IMR-90 (cell line): Measurements from ENCODE around the gene SPATA9. TPM values are rescaled to one million over a fixed set of nuclear protein-coding genes. Genes with fewer than 3 reads are reported as not detected.

Experiments used
- ATAC-seq: fragments of 200-7000 bp; cut with Tn5 transposase; 2 replicates; pipeline ENCODE4 v1.9.1; 2020; ENCODE audit warnings: low read depth, mild to moderate bottlenecking, moderate library complexity
- BruUV-seq: library from RNA; stranded (reverse); fragments of 400-500 nt; replicated peaks from 2 replicates; lab custom pipeline; 2021; lab: Mats Ljungman, UMichigan
- CTCF ChIA-PET: fragments of 300-600 bp; formaldehyde crosslinking; extraction: SDS; loops from one replicate; lab custom pipeline; 2021; ENCODE audit warnings: antibody characterized with exemption; lab: Yijun Ruan, JAX
- POLR2A ChIA-PET: fragments of 300-600 bp; sonication (Branson Sonifier 250); formaldehyde crosslinking; loops from one replicate; lab custom pipeline; 2022; ENCODE audit warnings: antibody characterized with exemption; ENCODE audit not compliant: unreplicated experiment; lab: Charles Lee
- DNase-seq: peaks from one replicate; pipeline ENCODE4 v3.0.0; 2013
- H2AFZ ChIP-seq: replicated peaks from 2 replicates; pipeline ENCODE3; 2013; ENCODE audit warnings: low read length, mild to moderate bottlenecking; ENCODE audit not compliant: poor library complexity
- H2AK5ac ChIP-seq: 2 replicates; pipeline ENCODE4 v1.6.1; 2013; ENCODE audit warnings: low read depth, low read length, inconsistent platforms
- H2AK9ac ChIP-seq: replicated peaks from 2 replicates; pipeline ENCODE3; 2013; ENCODE audit warnings: mild to moderate bottlenecking, low read depth, low read length, moderate library complexity; ENCODE audit not compliant: poor library complexity
- H2BK120ac ChIP-seq: 2 replicates; pipeline ENCODE4 v1.6.1; 2013; ENCODE audit warnings: low read depth, low read length, inconsistent platforms
- H2BK15ac ChIP-seq: 3 replicates; pipeline ENCODE4 v1.6.1; 2013; ENCODE audit warnings: low read depth, low read length, inconsistent platforms
- H2BK20ac ChIP-seq: 2 replicates; pipeline ENCODE4 v1.6.1; 2013; ENCODE audit warnings: low read depth, mild to moderate bottlenecking, inconsistent platforms, low read length, moderate library complexity
- H2BK5ac ChIP-seq: 2 replicates; pipeline ENCODE4 v1.6.1; 2013; ENCODE audit warnings: mild to moderate bottlenecking, low read depth, low read length, inconsistent platforms; ENCODE audit not compliant: poor library complexity, severe bottlenecking
- H3K14ac ChIP-seq: replicated peaks from 2 replicates; pipeline ENCODE4 v1.6.1; 2013; ENCODE audit warnings: low read depth, low read length, inconsistent platforms
- H3K18ac ChIP-seq: 2 replicates; pipeline ENCODE4 v1.6.1; 2013; ENCODE audit warnings: low read depth, low read length, control low read depth
- H3K23ac ChIP-seq: 2 replicates; pipeline ENCODE4 v1.6.1; 2013; ENCODE audit warnings: low read depth, low read length, inconsistent platforms
- H3K27ac ChIP-seq: 2 replicates; pipeline ENCODE4 v1.5.1; 2013; ENCODE audit warnings: mild to moderate bottlenecking, control low read depth, low read length; ENCODE audit not compliant: insufficient read depth
- H3K27me3 ChIP-seq: 2 replicates; pipeline ENCODE4 v1.6.1; 2013; ENCODE audit warnings: low read length; ENCODE audit not compliant: control insufficient read depth, insufficient read depth
- H3K36me3 ChIP-seq: 2 replicates; pipeline ENCODE4 v1.6.1; 2013; ENCODE audit warnings: low read length, mixed read lengths; ENCODE audit not compliant: control insufficient read depth, insufficient read depth
- H3K4ac ChIP-seq: 2 replicates; pipeline ENCODE4 v1.6.1; 2013; ENCODE audit warnings: low read depth, low read length, inconsistent platforms
- H3K4me1 ChIP-seq: 2 replicates; pipeline ENCODE4 v1.6.1; 2013; ENCODE audit warnings: low read length, mixed read lengths; ENCODE audit not compliant: control insufficient read depth, insufficient read depth
- H3K4me2 ChIP-seq: 2 replicates; pipeline ENCODE4 v1.6.1; 2013; ENCODE audit warnings: low read depth, mild to moderate bottlenecking, control low read depth, low read length, moderate library complexity
- H3K4me3 ChIP-seq: 2 replicates; pipeline ENCODE4 v1.5.1; 2013; ENCODE audit warnings: low read depth, mild to moderate bottlenecking, control low read depth, low read length, moderate library complexity; ENCODE audit not compliant: insufficient read depth
- H3K56ac ChIP-seq: 2 replicates; pipeline ENCODE4 v1.6.1; 2013; ENCODE audit warnings: low read length, inconsistent platforms; ENCODE audit not compliant: insufficient read depth; ENCODE audit errors: extremely low read depth
- H3K79me1 ChIP-seq, 2 experiments: 2 replicates each; pipeline ENCODE4 v1.6.1; 2013; ENCODE audit warnings: low read length in 2 of 2, inconsistent platforms in 1 of 2, low read depth in 1 of 2
- H3K9ac ChIP-seq: 2 replicates; pipeline ENCODE4 v1.6.1; 2013; ENCODE audit warnings: low read depth, low read length, control low read depth
- H3K9me1 ChIP-seq: 2 replicates; pipeline ENCODE4 v1.6.1; 2013; ENCODE audit warnings: low read length, inconsistent platforms; ENCODE audit not compliant: insufficient read depth
- H3K9me3 ChIP-seq: 2 replicates; pipeline ENCODE4 v1.6.1; 2013; ENCODE audit warnings: low read length; ENCODE audit not compliant: control insufficient read depth, insufficient read depth
- H4K20me1 ChIP-seq: 2 replicates; pipeline ENCODE4 v1.6.1; 2013; ENCODE audit warnings: low read length, inconsistent platforms; ENCODE audit not compliant: insufficient read depth
- H4K5ac ChIP-seq: 2 replicates; pipeline ENCODE4 v1.6.1; 2013; ENCODE audit warnings: mild to moderate bottlenecking, low read depth, low read length, control low read depth
- H4K8ac ChIP-seq, 2 experiments: 2 replicates each; pipeline ENCODE4 v1.6.1; 2013; ENCODE audit warnings: low read depth in 2 of 2, low read length in 2 of 2, control low read depth in 1 of 2, inconsistent platforms in 1 of 2
- H4K91ac ChIP-seq: 2 replicates; pipeline ENCODE4 v1.6.1; 2013; ENCODE audit warnings: low read depth, low read length, inconsistent platforms; ENCODE audit not compliant: insufficient read depth
- BHLHE40 ChIP-seq: fragments of 150-350 bp; IDR thresholded peaks from 2 replicates; pipeline ENCODE4 v1.6.1; 2016; ENCODE audit warnings: mild to moderate bottlenecking, low read depth, low read length
- CEBPB ChIP-seq: IDR thresholded peaks from 2 replicates; pipeline ENCODE4 v1.6.1; 2012; ENCODE audit warnings: low read depth, low read length, improper control_type of control experiment
- CHD1 ChIP-seq: IDR thresholded peaks from 2 replicates; pipeline ENCODE4 v1.6.1; 2012; ENCODE audit warnings: low read depth, low read length, improper control_type of control experiment
- FOS ChIP-seq: fragments of 150-350 bp; IDR thresholded peaks from 2 replicates; pipeline ENCODE4 v1.6.1; 2016; ENCODE audit warnings: low read depth, low read length
- MAFK ChIP-seq: IDR thresholded peaks from 2 replicates; pipeline ENCODE4 v1.6.1; 2012; ENCODE audit warnings: low read depth, low read length, improper control_type of control experiment
- MAZ ChIP-seq: IDR thresholded peaks from 2 replicates; pipeline ENCODE4 v1.6.1; 2012; ENCODE audit warnings: low read depth, mild to moderate bottlenecking, low read length, improper control_type of control experiment, moderate library complexity, borderline replicate concordance
- MXI1 ChIP-seq: IDR thresholded peaks from 2 replicates; pipeline ENCODE4 v1.6.1; 2012; ENCODE audit warnings: low read depth, mild to moderate bottlenecking, low read length, moderate library complexity, borderline replicate concordance
- NFE2L2 ChIP-seq: fragments of 150-350 bp; IDR thresholded peaks from 2 replicates; pipeline ENCODE4 v1.6.1; 2016; ENCODE audit warnings: low read depth, mild to moderate bottlenecking, low read length
- POLR2A ChIP-seq: IDR thresholded peaks from 2 replicates; pipeline ENCODE4 v1.6.1; 2012; ENCODE audit warnings: mild to moderate bottlenecking, low read depth, low read length
- RAD21 ChIP-seq: IDR thresholded peaks from 2 replicates; pipeline ENCODE4 v1.6.1; 2012; ENCODE audit warnings: low read length, improper control_type of control experiment
- RCOR1 ChIP-seq: IDR thresholded peaks from 2 replicates; pipeline ENCODE4 v1.6.1; 2012; ENCODE audit warnings: mild to moderate bottlenecking, low read length, improper control_type of control experiment; ENCODE audit not compliant: insufficient replicate concordance
- RFX5 ChIP-seq: IDR thresholded peaks from 2 replicates; pipeline ENCODE4 v1.8.0; 2012; ENCODE audit warnings: low read depth, mild to moderate bottlenecking, low read length, moderate library complexity
- SMC3 ChIP-seq: fragments of 150-350 bp; IDR thresholded peaks from 2 replicates; pipeline ENCODE4 v1.6.1; 2016; ENCODE audit warnings: low read depth, mild to moderate bottlenecking, antibody characterized with exemption, low read length, moderate library complexity
- WGBS, 2 experiments: methylation state at CpG; one replicate each; pipeline versions ENCODE4 v1.1.5 to v1.1.7; 2013; ENCODE audit warnings: missing lambda C conversion rate in 2 of 2; ENCODE audit not compliant: insufficient read length in 1 of 2; ENCODE audit errors: extremely low coverage in 2 of 2; 5-methylcytosine and 5-hydroxymethylcytosine counted together
- dilution Hi-C: fragments of 300-500 bp; cut with HindIII; formaldehyde crosslinking; loops from one replicate; pipeline ENCODE4 v1.14.3; 2018; ENCODE audit warnings: low sequenced_read_pairs; ENCODE audit not compliant: unreplicated experiment
- in situ Hi-C: fragments of 300-500 bp; cut with MboI; formaldehyde crosslinking; loops from 3 replicates; pipeline ENCODE4 v1.14.3; 2019; ENCODE audit warnings: low sequenced_read_pairs, inconsistent platforms, mixed read lengths
- intact Hi-C: fragments of 100-400 bp; cut with micrococcal nuclease; formaldehyde crosslinking; loops from 2 replicates; pipeline ENCODE4 v1.10.0; 2022
- polyA plus RNA-seq, 3 experiments: library from polyadenylated mRNA; depleted of rRNA; stranded (reverse); fragments of >200 nt; gene quantifications; 2 replicates each; pipeline ENCODE4 v1.2.3, GENCODE V29; 2012; ENCODE audit warnings: low replicate concordance in 1 of 3
- total RNA-seq: library from RNA; depleted of rRNA; stranded (reverse); fragments of >200 nt; gene quantifications from 2 replicates; pipeline ENCODE4 v1.2.3, GENCODE V29; 2012
- TF ChIP-seq, protein P1 (sequence below): conservative IDR thresholded peaks from 2 replicates; pipeline ENCODE4 v1.5.1; 2012; ENCODE audit warnings: mild to moderate bottlenecking, low read depth, low read length, improper control_type of control experiment
- TF ChIP-seq, protein P2 (sequence below): fragments of 150-350 bp; IDR thresholded peaks from 2 replicates; pipeline ENCODE4 v1.6.1; 2016; ENCODE audit warnings: low read depth, mild to moderate bottlenecking, low read length, moderate library complexity, borderline replicate concordance
- TF ChIP-seq, protein P3 (sequence below): fragments of 150-350 bp; IDR thresholded peaks from 2 replicates; pipeline ENCODE4 v1.6.1; 2017; ENCODE audit warnings: mild to moderate bottlenecking, antibody characterized with exemption, low read length, low read depth

SPATA9 gene
- total and polyA plus RNA-seq, 2 of the 4 experiments (the other 2 are of a cell fraction) = 0.72 to 0.86 TPM

GRCh38 chr5:95684361-95684760 lies 1.6 kb upstream of the SPATA9 start:
- Histone ChIP-seq H3K4me2 (no peak overlapping the region), H2AK5ac (no peak overlapping the region), H3K9me3 (no peaks in the 10 kb centered on the region), H3K4me1 (no peaks in the 10 kb centered on the region), H3K56ac (no peak overlapping the region), H3K79me1 (no peaks in the 10 kb centered on the region), H3K4ac (no peak overlapping the region), H3K9me1 (no peaks in the 10 kb centered on the region), H2BK5ac (no peak overlapping the region), H3K36me3 (no peaks in the 10 kb centered on the region), H3K27ac (no peak overlapping the region), H3K4me3 (no peak overlapping the region), H4K8ac (no peak overlapping the region), H3K23ac (no peak overlapping the region), H3K18ac (no peak overlapping the region), H4K91ac (no peak overlapping the region), H3K14ac (no peak overlapping the region), H4K5ac (no peak overlapping the region), H2BK20ac (no peak overlapping the region), H3K27me3 (no peaks in the 10 kb centered on the region), H2AFZ (no peak overlapping the region), H2BK15ac (no peak overlapping the region), H4K20me1 (no peaks in the 10 kb centered on the region), H3K9ac (no peak overlapping the region), H2BK120ac (no peak overlapping the region), H2AK9ac (no peak overlapping the region)
- intact Hi-C loops = no loop called here
- WGBS, 2 experiments = no CpG with 5 or more reads among the region's 2 CpGs
- POLR2A ChIA-PET = no interaction called here
- in situ Hi-C loops = no loop called here
- TF ChIP-seq RAD21 = no peak
- TF ChIP-seq MAFK = no peak
- TF ChIP-seq RCOR1 = no peak
- no peak for TF ChIP-seq BHLHE40
- TF ChIP-seq, protein P1, sequence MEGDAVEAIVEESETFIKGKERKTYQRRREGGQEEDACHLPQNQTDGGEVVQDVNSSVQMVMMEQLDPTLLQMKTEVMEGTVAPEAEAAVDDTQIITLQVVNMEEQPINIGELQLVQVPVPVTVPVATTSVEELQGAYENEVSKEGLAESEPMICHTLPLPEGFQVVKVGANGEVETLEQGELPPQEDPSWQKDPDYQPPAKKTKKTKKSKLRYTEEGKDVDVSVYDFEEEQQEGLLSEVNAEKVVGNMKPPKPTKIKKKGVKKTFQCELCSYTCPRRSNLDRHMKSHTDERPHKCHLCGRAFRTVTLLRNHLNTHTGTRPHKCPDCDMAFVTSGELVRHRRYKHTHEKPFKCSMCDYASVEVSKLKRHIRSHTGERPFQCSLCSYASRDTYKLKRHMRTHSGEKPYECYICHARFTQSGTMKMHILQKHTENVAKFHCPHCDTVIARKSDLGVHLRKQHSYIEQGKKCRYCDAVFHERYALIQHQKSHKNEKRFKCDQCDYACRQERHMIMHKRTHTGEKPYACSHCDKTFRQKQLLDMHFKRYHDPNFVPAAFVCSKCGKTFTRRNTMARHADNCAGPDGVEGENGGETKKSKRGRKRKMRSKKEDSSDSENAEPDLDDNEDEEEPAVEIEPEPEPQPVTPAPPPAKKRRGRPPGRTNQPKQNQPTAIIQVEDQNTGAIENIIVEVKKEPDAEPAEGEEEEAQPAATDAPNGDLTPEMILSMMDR = no peak
- no peak for TF ChIP-seq POLR2A
- TF ChIP-seq NFE2L2 = no peak
- TF ChIP-seq, protein P2, sequence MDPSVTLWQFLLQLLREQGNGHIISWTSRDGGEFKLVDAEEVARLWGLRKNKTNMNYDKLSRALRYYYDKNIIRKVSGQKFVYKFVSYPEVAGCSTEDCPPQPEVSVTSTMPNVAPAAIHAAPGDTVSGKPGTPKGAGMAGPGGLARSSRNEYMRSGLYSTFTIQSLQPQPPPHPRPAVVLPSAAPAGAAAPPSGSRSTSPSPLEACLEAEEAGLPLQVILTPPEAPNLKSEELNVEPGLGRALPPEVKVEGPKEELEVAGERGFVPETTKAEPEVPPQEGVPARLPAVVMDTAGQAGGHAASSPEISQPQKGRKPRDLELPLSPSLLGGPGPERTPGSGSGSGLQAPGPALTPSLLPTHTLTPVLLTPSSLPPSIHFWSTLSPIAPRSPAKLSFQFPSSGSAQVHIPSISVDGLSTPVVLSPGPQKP = no peak
- no peak for TF ChIP-seq CHD1
- TF ChIP-seq CEBPB = no peak
- TF ChIP-seq MAZ = no peak
- TF ChIP-seq RFX5 = no peak
- TF ChIP-seq MXI1 = no peak
- no peak for TF ChIP-seq FOS
- TF ChIP-seq, protein P3, sequence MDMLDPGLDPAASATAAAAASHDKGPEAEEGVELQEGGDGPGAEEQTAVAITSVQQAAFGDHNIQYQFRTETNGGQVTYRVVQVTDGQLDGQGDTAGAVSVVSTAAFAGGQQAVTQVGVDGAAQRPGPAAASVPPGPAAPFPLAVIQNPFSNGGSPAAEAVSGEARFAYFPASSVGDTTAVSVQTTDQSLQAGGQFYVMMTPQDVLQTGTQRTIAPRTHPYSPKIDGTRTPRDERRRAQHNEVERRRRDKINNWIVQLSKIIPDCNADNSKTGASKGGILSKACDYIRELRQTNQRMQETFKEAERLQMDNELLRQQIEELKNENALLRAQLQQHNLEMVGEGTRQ = no peak
- no peak for TF ChIP-seq SMC3
- no peak for DNase-seq
- CTCF ChIA-PET = no interaction called here
- no TSS peak for BruUV-seq
- dilution Hi-C loops = no loop called here
- no peak for ATAC-seq
